Astrocyte (in vitro differentiated cells and primary cell): ENCODE measurements around the gene PRKX. TPM values are rescaled to one million over a fixed set of nuclear protein-coding genes. Genes with fewer than 3 reads are reported as not detected.
A peak's percentile ranks its signal among the peaks of the same experiment; 100 is the strongest.

Experiments used
- DNase-seq: peaks from one replicate; pipeline ENCODE4 v3.0.0-alpha.2; 2010; ENCODE audit warnings: low read depth
- FAIRE-seq: peaks from 2 replicates; lab custom pipeline; 2011; peaks lifted over from hg19 to GRCh38; lab: Jason Lieb, UNC
- H2AFZ ChIP-seq: 2 replicates; pipeline ENCODE4 v1.6.0; 2012; ENCODE audit warnings: low read depth, low read length, inconsistent platforms
- H3K27ac ChIP-seq: 2 replicates; pipeline ENCODE4 v1.5.1; 2011; ENCODE audit warnings: low read depth, low read length, inconsistent platforms
- H3K27me3 ChIP-seq: 2 replicates; pipeline ENCODE4 v1.6.0; 2011; ENCODE audit warnings: low read length, inconsistent platforms; ENCODE audit not compliant: insufficient read depth
- H3K36me3 ChIP-seq: 2 replicates; pipeline ENCODE4 v1.5.1; 2011; ENCODE audit warnings: low read length, inconsistent platforms; ENCODE audit not compliant: insufficient read depth
- H3K4me1 ChIP-seq: 2 replicates; pipeline ENCODE4 v1.5.1; 2011; ENCODE audit warnings: low read length, inconsistent platforms; ENCODE audit not compliant: insufficient read depth
- H3K4me2 ChIP-seq: 2 replicates; pipeline ENCODE4 v1.6.0; 2012; ENCODE audit warnings: low read length, inconsistent platforms
- H3K4me3 ChIP-seq: 2 replicates; pipeline ENCODE4 v1.5.1; 2011; ENCODE audit warnings: low read depth, mild to moderate bottlenecking, low read length, inconsistent platforms; ENCODE audit not compliant: insufficient read depth
- H3K79me2 ChIP-seq: 2 replicates; pipeline ENCODE4 v1.6.0; 2012; ENCODE audit warnings: mild to moderate bottlenecking, low read length, inconsistent platforms; ENCODE audit not compliant: insufficient read depth
- H3K9ac ChIP-seq: 2 replicates; pipeline ENCODE4 v1.6.0; 2012; ENCODE audit warnings: mild to moderate bottlenecking, low read length, inconsistent platforms
- H3K9me3 ChIP-seq: 2 replicates; pipeline ENCODE4 v1.5.1; 2012; ENCODE audit warnings: low read depth, mild to moderate bottlenecking, low read length, inconsistent platforms; ENCODE audit not compliant: insufficient read depth
- H4K20me1 ChIP-seq: 2 replicates; pipeline ENCODE4 v1.6.0; 2012; ENCODE audit warnings: low read length, inconsistent platforms; ENCODE audit not compliant: insufficient read depth
- H3K27ac Mint-ChIP-seq: one replicate; pipeline ENCODE4 v1.8.0; 2021; ENCODE audit warnings: mild to moderate bottlenecking, mixed read lengths; ENCODE audit not compliant: unreplicated experiment
- H3K27me3 Mint-ChIP-seq: one replicate; pipeline ENCODE4 v1.8.0; 2021; ENCODE audit warnings: low read depth, mixed read lengths; ENCODE audit not compliant: unreplicated experiment
- H3K36me3 Mint-ChIP-seq: one replicate; pipeline ENCODE4 v1.8.0; 2021; ENCODE audit warnings: low read depth, mixed read lengths; ENCODE audit not compliant: unreplicated experiment
- H3K4me1 Mint-ChIP-seq: one replicate; pipeline ENCODE4 v1.8.0; 2021; ENCODE audit warnings: low read depth, mixed read lengths; ENCODE audit not compliant: unreplicated experiment
- H3K4me3 Mint-ChIP-seq: one replicate; pipeline ENCODE4 v1.8.0; 2021; ENCODE audit warnings: mild to moderate bottlenecking, moderate library complexity, mixed read lengths; ENCODE audit not compliant: unreplicated experiment
- H3K9me3 Mint-ChIP-seq: one replicate; pipeline ENCODE4 v1.8.0; 2021; ENCODE audit warnings: mild to moderate bottlenecking, mixed read lengths; ENCODE audit not compliant: unreplicated experiment
- EZH2 ChIP-seq: IDR thresholded peaks from 2 replicates; pipeline ENCODE4 v1.6.1; 2012; ENCODE audit warnings: mild to moderate bottlenecking, low read length, inconsistent platforms; ENCODE audit not compliant: insufficient read depth
- total RNA-seq: library from RNA; stranded (reverse); gene quantifications from 2 replicates; pipeline ENCODE4 v1.2.1, GENCODE V29; 2021
- TF ChIP-seq, protein P1 (sequence below): IDR thresholded peaks from 2 replicates; pipeline ENCODE4 v1.5.1; 2011; ENCODE audit warnings: low read depth, mild to moderate bottlenecking, inconsistent platforms, low read length, moderate library complexity; ENCODE audit not compliant: insufficient read depth

The PRKX gene
- total RNA-seq, 1 donor from 2014 or later: 27.3 TPM

DNA sequence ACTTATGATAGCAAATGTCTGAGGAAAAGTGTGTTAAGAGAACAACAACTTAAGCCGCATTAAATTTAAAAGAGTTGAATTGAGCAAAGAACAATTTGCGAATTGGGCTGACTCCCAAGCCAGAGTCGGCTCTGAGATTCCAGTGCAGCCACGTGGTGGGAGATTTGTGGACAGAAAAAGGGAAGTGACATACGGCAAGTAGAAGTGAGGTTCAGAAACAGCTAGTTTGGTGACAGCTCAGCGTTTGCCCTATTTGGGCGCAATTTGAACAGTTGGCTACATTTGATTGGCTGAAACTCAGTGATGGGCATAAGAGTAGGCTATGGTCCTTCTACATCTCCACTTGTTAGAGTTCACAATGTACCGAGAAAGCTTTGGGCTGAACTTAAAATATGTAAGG is 124.0 kb downstream of the PRKX start:
- Mint-ChIP-seq H3K4me3 (no peak overlapping the region), H3K27ac (no peak overlapping the region), H3K27me3 (no peaks in the 10 kb centered on the region), H3K36me3 (no peaks in the 10 kb centered on the region), H3K4me1 (no peaks in the 10 kb centered on the region), H3K9me3 (no peaks in the 10 kb centered on the region)
- FAIRE-seq (peak; percentile 29), DNase-seq (no peak)
- H3K79me2 ChIP-seq: no peaks in the 10 kb centered on the region
- H3K36me3 ChIP-seq: no peaks in the 10 kb centered on the region
- no peak overlapping the region for H3K9ac ChIP-seq
- no peaks in the 10 kb centered on the region for H3K9me3 ChIP-seq
- H3K4me1 ChIP-seq: no peaks in the 10 kb centered on the region
- no peak for TF ChIP-seq EZH2
- TF ChIP-seq, protein P1, sequence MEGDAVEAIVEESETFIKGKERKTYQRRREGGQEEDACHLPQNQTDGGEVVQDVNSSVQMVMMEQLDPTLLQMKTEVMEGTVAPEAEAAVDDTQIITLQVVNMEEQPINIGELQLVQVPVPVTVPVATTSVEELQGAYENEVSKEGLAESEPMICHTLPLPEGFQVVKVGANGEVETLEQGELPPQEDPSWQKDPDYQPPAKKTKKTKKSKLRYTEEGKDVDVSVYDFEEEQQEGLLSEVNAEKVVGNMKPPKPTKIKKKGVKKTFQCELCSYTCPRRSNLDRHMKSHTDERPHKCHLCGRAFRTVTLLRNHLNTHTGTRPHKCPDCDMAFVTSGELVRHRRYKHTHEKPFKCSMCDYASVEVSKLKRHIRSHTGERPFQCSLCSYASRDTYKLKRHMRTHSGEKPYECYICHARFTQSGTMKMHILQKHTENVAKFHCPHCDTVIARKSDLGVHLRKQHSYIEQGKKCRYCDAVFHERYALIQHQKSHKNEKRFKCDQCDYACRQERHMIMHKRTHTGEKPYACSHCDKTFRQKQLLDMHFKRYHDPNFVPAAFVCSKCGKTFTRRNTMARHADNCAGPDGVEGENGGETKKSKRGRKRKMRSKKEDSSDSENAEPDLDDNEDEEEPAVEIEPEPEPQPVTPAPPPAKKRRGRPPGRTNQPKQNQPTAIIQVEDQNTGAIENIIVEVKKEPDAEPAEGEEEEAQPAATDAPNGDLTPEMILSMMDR: no peak
- no peak overlapping the region for H2AFZ ChIP-seq
- no peak overlapping the region for H3K27ac ChIP-seq
- H3K4me3 ChIP-seq: no peak overlapping the region
- H4K20me1 ChIP-seq: no peaks in the 10 kb centered on the region
- no peaks in the 10 kb centered on the region for H3K27me3 ChIP-seq
- H3K4me2 ChIP-seq: no peak overlapping the region

DNA sequence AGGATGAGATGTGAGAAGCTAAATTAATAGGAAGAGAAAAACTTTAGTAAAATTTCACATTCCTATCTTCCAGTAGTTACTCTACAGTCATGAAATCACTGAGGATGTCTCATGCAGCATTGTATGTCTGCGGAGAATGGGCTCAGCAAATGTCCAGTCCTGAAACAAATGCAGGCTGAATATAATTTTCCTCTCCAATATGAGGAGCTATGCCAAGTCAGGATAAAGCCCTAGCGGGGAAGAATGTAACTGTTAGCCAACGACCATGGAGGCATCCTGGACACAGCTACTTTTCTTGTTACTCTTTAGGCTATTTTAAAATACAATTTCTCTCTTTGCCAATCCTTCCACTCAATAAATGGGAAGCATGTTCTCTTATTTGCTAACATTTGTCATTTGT is 127.7 kb downstream of the PRKX start:
- TF ChIP-seq, protein P1: peak; percentile 12
- TF ChIP-seq EZH2: no peak
- no peaks in the 10 kb centered on the region for H3K36me3 Mint-ChIP-seq
- peak; percentile 34 for FAIRE-seq

DNA sequence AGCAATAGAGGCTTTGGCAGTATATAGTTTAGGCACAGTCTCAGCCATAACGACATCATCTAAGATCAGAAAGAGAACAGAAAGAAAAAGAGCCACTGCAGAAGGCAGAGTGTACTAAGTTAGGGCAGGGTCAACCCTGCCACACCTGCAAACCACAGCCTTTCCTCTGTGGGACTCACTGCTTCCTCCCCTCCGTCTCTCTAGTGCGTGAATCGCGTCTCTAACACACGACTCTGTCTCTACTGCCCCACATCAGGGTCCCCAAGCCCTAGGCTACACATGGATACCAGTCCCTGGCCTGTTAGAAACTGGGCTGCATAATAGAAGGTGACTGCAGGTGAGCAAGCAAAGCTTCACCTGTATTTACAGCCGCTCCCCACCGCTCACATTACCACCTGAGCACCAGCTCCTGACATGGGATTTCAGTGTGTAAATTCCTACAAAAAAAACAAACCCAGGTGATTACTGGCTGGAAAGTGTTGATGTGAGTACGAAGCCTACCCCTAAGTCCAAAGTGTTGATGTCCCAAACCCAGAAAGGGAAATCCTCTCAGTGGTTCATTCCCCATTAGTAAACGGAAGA is 128.9 kb downstream of the PRKX start:
- TF ChIP-seq EZH2: no peak
- TF ChIP-seq, protein P1: no peak
- no peak overlapping the region for H2AFZ ChIP-seq
- FAIRE-seq (no peak), DNase-seq (no peak)
- Mint-ChIP-seq H3K4me3 (no peak overlapping the region), H3K27me3 (no peaks in the 10 kb centered on the region), H3K4me1 (no peaks in the 10 kb centered on the region), H3K36me3 (no peaks in the 10 kb centered on the region), H3K27ac (no peak overlapping the region), H3K9me3 (no peaks in the 10 kb centered on the region)
- H3K36me3 ChIP-seq: no peaks in the 10 kb centered on the region
- H4K20me1 ChIP-seq: no peaks in the 10 kb centered on the region
- no peaks in the 10 kb centered on the region for H3K4me1 ChIP-seq
- H3K27ac ChIP-seq: no peak overlapping the region
- H3K4me2 ChIP-seq: no peak overlapping the region
- no peaks in the 10 kb centered on the region for H3K9me3 ChIP-seq
- no peak overlapping the region for H3K9ac ChIP-seq
- H3K27me3 ChIP-seq: no peaks in the 10 kb centered on the region
- H3K79me2 ChIP-seq: no peaks in the 10 kb centered on the region
- H3K4me3 ChIP-seq: no peak overlapping the region

More for the DNA sequence above, 127.7 kb downstream of the PRKX start:
- Histone ChIP-seq H3K4me2 (no peak overlapping the region), H3K4me3 (no peak overlapping the region), H3K4me1 (no peaks in the 10 kb centered on the region), H3K27ac (no peak overlapping the region), H2AFZ (no peak overlapping the region), H3K27me3 (no peaks in the 10 kb centered on the region), H4K20me1 (no peaks in the 10 kb centered on the region), H3K36me3 (no peaks in the 10 kb centered on the region), H3K9me3 (no peaks in the 10 kb centered on the region), H3K79me2 (no peaks in the 10 kb centered on the region), H3K9ac (no peak overlapping the region)
- no peak for DNase-seq
- Mint-ChIP-seq H3K27ac (no peak overlapping the region), H3K4me1 (no peaks in the 10 kb centered on the region), H3K4me3 (no peak overlapping the region), H3K9me3 (no peaks in the 10 kb centered on the region), H3K27me3 (no peaks in the 10 kb centered on the region)
